HEK293 (cell line): ENCODE measurements around the gene KANTR.

Experiments used
- CTCF ChIP-seq: fragments of 450-650 bp; formaldehyde crosslinking; IDR thresholded peaks from 2 replicates; pipeline ENCODE4 v1.5.1; 2016; ENCODE audit warnings: missing biosample characterization, missing genetic modification characterization
- YY1 ChIP-seq: fragments of 450-650 bp; formaldehyde crosslinking; IDR thresholded peaks from 2 replicates; pipeline ENCODE4 v1.5.1; 2018; ENCODE audit warnings: missing biosample characterization, missing genetic modification characterization
- ZNF138 ChIP-seq: fragments of 450-650 bp; formaldehyde crosslinking; IDR thresholded peaks from 2 replicates; pipeline ENCODE4 v1.5.1; 2016; ENCODE audit warnings: missing biosample characterization, missing genetic modification characterization, borderline replicate concordance
- ZNF274 ChIP-seq, 2 experiments: fragments of 200-500 bp in 1 of 2; fragments of 450-650 bp in 1 of 2; sonication (Bioruptor generic) in 1 of 2; formaldehyde crosslinking in 1 of 2; IDR thresholded peaks; 2 replicates each; pipeline versions ENCODE4 v1.5.1 to v1.6.1; 2014 to 2016; ENCODE audit warnings: borderline replicate concordance in 1 of 2, inconsistent platforms in 1 of 2, low read length in 1 of 2, missing biosample characterization in 1 of 2, missing genetic modification characterization in 1 of 2

DNA sequence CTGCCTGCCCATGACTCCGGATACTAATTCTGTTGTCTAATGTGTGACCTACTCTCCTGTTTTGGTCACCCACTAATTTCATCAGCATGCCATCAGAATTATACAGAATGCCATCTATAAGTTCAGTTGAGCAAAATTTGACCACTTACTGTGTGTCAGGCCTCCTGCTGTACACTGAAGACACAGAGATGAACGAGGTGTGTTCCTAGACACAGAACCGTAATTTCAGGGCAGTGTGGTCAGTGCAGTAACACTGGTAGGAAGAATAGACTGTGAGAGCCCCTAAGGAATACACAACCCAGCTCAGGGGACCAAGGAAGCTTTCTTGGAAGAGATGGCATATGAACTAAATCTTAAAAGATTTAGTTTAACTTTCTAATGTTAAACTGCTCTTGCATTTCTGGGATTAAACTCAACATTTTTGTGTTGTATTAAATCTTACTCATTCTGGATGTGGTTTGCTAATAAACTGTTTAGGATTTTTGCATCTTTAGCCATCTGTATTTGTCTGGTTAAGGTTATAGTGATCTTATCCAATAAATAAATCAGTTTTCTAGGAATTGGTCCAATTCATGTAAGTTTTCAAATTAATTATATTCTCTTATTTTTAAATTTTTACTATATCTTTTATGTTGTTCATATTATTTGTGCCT, 34.3 kb downstream of the KANTR start:
- no peak for TF ChIP-seq ZNF138 (tag by site-specific recombination)
- TF ChIP-seq ZNF274 (IDR thresholded peaks at IDR 0.05; ENCODE audit: low read length), result no peak
- TF ChIP-seq ZNF274 (tag by site-specific recombination; IDR thresholded peaks at IDR 0.05; ENCODE audit: borderline replicate concordance), result no peak
- no peak for TF ChIP-seq CTCF (tag by site-specific recombination)
- no peak for TF ChIP-seq YY1
